Panc1 (cell line): Measurements from ENCODE around the gene MAMDC2. TPM values are rescaled to one million over a fixed set of nuclear protein-coding genes. Genes with fewer than 3 reads are reported as not detected.
"Not testable (repeated sequence)": the region's sequence is repeated elsewhere in the genome, so short reads cannot be mapped to it uniquely, and the experiment has no call there.

Experiments
- ATAC-seq: fragments of 200-7000 bp; cut with Tn5 transposase; 2 replicates; pipeline ENCODE4 v1.9.1; 2020; ENCODE audit warnings: mild to moderate bottlenecking, moderate library complexity
- BruUV-seq: library from RNA; stranded (reverse); fragments of 400-500 nt; replicated peaks from 2 replicates; lab custom pipeline; 2021; lab: Mats Ljungman, UMichigan
- CTCF ChIA-PET: fragments of 300-600 bp; sonication (Branson Sonifier 250); formaldehyde crosslinking; loops from one replicate; lab custom pipeline; 2022; ENCODE audit warnings: antibody characterized with exemption; lab: Charles Lee
- POLR2A ChIA-PET: fragments of 300-600 bp; sonication (Branson Sonifier 250); formaldehyde crosslinking; loops from one replicate; lab custom pipeline; 2022; ENCODE audit warnings: antibody characterized with exemption; lab: Charles Lee
- DNase-seq: peaks from one replicate; pipeline ENCODE4 v3.0.0-alpha.2; 2010; ENCODE audit warnings: low read depth, low spot score
- H3K27ac ChIP-seq: 2 replicates; pipeline ENCODE4 v1.5.1; 2011; ENCODE audit warnings: mild to moderate bottlenecking, low read length, inconsistent platforms
- H3K27me3 ChIP-seq: fragments of 200-500 bp; sonication (Bioruptor generic); 2 replicates; pipeline ENCODE4 v1.6.0; 2014; ENCODE audit warnings: low read length, inconsistent platforms; ENCODE audit not compliant: control insufficient read depth, insufficient read depth
- H3K36me3 ChIP-seq: fragments of 200-500 bp; sonication (Bioruptor generic); 2 replicates; pipeline ENCODE4 v1.5.1; 2014; ENCODE audit warnings: inconsistent platforms, mild to moderate bottlenecking, low read length, moderate library complexity; ENCODE audit not compliant: control insufficient read depth, insufficient read depth
- H3K4me1 ChIP-seq: 2 replicates; pipeline ENCODE4 v1.5.1; 2011; ENCODE audit warnings: inconsistent platforms, mild to moderate bottlenecking, low read length, moderate library complexity; ENCODE audit not compliant: control insufficient read depth, insufficient read depth
- H3K4me3 ChIP-seq, 2 experiments: 2 replicates each; pipeline ENCODE4 v1.5.1; 2011 to 2012; ENCODE audit warnings: low read depth in 2 of 2, low read length in 2 of 2, mild to moderate bottlenecking in 2 of 2, inconsistent platforms in 1 of 2, moderate library complexity in 1 of 2
- H3K9me3 ChIP-seq: fragments of 200-500 bp; sonication (Bioruptor generic); 2 replicates; pipeline ENCODE4 v1.5.1; 2014; ENCODE audit warnings: low read depth, mild to moderate bottlenecking, inconsistent platforms, low read length, moderate library complexity; ENCODE audit not compliant: control insufficient read depth, insufficient read depth
- POLR2AphosphoS5 ChIP-seq: IDR thresholded peaks from 2 replicates; pipeline ENCODE4 v1.6.1; 2012; ENCODE audit warnings: mild to moderate bottlenecking, low read depth, low read length, moderate library complexity
- SIN3A ChIP-seq: IDR thresholded peaks from 2 replicates; pipeline ENCODE4 v1.6.1; 2012; ENCODE audit warnings: low read depth, mild to moderate bottlenecking, low read length, moderate library complexity, borderline replicate concordance; ENCODE audit not compliant: insufficient read depth
- TCF7L2 ChIP-seq: IDR thresholded peaks from 2 replicates; pipeline ENCODE4 v1.6.1; 2011; ENCODE audit warnings: mild to moderate bottlenecking, low read depth, low read length, inconsistent platforms
- in situ Hi-C: cut with HindIII; loops from 2 replicates; pipeline ENCODE4 v1.10.0; 2016; ENCODE audit warnings: low sequenced_read_pairs, low pct_unique_long_range_greater_than_20kb
- intact Hi-C: fragments of 100-400 bp; cut with micrococcal nuclease; formaldehyde crosslinking; loops from one replicate; pipeline ENCODE4 v1.10.0; 2022; ENCODE audit not compliant: unreplicated experiment
- total RNA-seq: library from RNA; stranded (reverse); gene quantifications from one replicate; pipeline ENCODE4 v1.2.1, GENCODE V29; 2021; ENCODE audit not compliant: unreplicated experiment
- TF ChIP-seq, protein P1 (sequence below): fragments of 450-650 bp; IDR thresholded peaks from 2 replicates; pipeline ENCODE4 v1.5.1; 2017; ENCODE audit warnings: mild to moderate bottlenecking
- TF ChIP-seq, protein P2 (sequence below), 2 experiments: IDR thresholded peaks; 2 replicates each; pipeline ENCODE4 v1.6.1; 2011 to 2012; ENCODE audit warnings: low read depth in 2 of 2, control low read depth in 1 of 2, low read length in 1 of 2, mild to moderate bottlenecking in 1 of 2, moderate library complexity in 1 of 2; ENCODE audit not compliant: insufficient read depth in 1 of 2

The MAMDC2 gene
- total RNA-seq, 1 experiment from 2014 or later, result 1.5 TPM

GRCh38 chr9:70038171-70038621 lies 5.5 kb upstream of the MAMDC2 start:
- CTCF ChIA-PET, DNase-seq, intact Hi-C loops, H3K36me3 ChIP-seq, POLR2A ChIA-PET, H3K9me3 ChIP-seq, H3K27ac ChIP-seq, H3K27me3 ChIP-seq, BruUV-seq, ATAC-seq, H3K4me1 ChIP-seq, H3K4me3 ChIP-seq, in situ Hi-C loops: not testable (repeated sequence)

GRCh38 chr9:70040376-70040903 lies 3.2 kb upstream of the MAMDC2 start:
- intact Hi-C loops (no loop called here), in situ Hi-C loops (no loop called here)
- H3K9me3 ChIP-seq, result no peaks in the 10 kb centered on the region
- DNase-seq (no peak), ATAC-seq (no peak)
- H3K27ac ChIP-seq, result no peak overlapping the region
- H3K36me3 ChIP-seq, result no peaks in the 10 kb centered on the region
- BruUV-seq, result no TSS peak
- TF ChIP-seq SIN3A (no peak), POLR2AphosphoS5 (no peak), TCF7L2 (no peak)
- TF ChIP-seq, protein P1, sequence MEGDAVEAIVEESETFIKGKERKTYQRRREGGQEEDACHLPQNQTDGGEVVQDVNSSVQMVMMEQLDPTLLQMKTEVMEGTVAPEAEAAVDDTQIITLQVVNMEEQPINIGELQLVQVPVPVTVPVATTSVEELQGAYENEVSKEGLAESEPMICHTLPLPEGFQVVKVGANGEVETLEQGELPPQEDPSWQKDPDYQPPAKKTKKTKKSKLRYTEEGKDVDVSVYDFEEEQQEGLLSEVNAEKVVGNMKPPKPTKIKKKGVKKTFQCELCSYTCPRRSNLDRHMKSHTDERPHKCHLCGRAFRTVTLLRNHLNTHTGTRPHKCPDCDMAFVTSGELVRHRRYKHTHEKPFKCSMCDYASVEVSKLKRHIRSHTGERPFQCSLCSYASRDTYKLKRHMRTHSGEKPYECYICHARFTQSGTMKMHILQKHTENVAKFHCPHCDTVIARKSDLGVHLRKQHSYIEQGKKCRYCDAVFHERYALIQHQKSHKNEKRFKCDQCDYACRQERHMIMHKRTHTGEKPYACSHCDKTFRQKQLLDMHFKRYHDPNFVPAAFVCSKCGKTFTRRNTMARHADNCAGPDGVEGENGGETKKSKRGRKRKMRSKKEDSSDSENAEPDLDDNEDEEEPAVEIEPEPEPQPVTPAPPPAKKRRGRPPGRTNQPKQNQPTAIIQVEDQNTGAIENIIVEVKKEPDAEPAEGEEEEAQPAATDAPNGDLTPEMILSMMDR, result no peak
- TF ChIP-seq, protein P2, sequence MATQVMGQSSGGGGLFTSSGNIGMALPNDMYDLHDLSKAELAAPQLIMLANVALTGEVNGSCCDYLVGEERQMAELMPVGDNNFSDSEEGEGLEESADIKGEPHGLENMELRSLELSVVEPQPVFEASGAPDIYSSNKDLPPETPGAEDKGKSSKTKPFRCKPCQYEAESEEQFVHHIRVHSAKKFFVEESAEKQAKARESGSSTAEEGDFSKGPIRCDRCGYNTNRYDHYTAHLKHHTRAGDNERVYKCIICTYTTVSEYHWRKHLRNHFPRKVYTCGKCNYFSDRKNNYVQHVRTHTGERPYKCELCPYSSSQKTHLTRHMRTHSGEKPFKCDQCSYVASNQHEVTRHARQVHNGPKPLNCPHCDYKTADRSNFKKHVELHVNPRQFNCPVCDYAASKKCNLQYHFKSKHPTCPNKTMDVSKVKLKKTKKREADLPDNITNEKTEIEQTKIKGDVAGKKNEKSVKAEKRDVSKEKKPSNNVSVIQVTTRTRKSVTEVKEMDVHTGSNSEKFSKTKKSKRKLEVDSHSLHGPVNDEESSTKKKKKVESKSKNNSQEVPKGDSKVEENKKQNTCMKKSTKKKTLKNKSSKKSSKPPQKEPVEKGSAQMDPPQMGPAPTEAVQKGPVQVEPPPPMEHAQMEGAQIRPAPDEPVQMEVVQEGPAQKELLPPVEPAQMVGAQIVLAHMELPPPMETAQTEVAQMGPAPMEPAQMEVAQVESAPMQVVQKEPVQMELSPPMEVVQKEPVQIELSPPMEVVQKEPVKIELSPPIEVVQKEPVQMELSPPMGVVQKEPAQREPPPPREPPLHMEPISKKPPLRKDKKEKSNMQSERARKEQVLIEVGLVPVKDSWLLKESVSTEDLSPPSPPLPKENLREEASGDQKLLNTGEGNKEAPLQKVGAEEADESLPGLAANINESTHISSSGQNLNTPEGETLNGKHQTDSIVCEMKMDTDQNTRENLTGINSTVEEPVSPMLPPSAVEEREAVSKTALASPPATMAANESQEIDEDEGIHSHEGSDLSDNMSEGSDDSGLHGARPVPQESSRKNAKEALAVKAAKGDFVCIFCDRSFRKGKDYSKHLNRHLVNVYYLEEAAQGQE (IDR thresholded peaks at IDR 0.05; ENCODE audit: insufficient read depth in 1 of 2, low read depth in 2 of 2, low read length in 1 of 2), result no peak
- no peak overlapping the region for H3K4me3 ChIP-seq
- H3K4me1 ChIP-seq, result no peaks in the 10 kb centered on the region
- POLR2A ChIA-PET, result no interaction called here
- CTCF ChIA-PET, result no interaction called here
- H3K27me3 ChIP-seq, result no peaks in the 10 kb centered on the region

GRCh38 chr9:70042461-70043215 lies 1.0 kb upstream of the MAMDC2 start:
- Histone ChIP-seq H3K36me3 (no peaks in the 10 kb centered on the region), H3K4me3 (no peak overlapping the region), H3K27me3 (no peaks in the 10 kb centered on the region), H3K27ac (no peak overlapping the region), H3K4me1 (no peaks in the 10 kb centered on the region), H3K9me3 (no peaks in the 10 kb centered on the region)
- TF ChIP-seq SIN3A (no peak), POLR2AphosphoS5 (no peak), TCF7L2 (no peak)
- TF ChIP-seq, protein P1, result no peak
- TF ChIP-seq, protein P2 (IDR thresholded peaks at IDR 0.05; ENCODE audit: insufficient read depth in 1 of 2, low read depth in 2 of 2, low read length in 1 of 2), result no peak
- no TSS peak for BruUV-seq
- DNase-seq, result no peak
- ChIA-PET POLR2A (no interaction called here), CTCF (no interaction called here)
- intact Hi-C loops (no loop called here), in situ Hi-C loops (no loop called here)
- no peak for ATAC-seq
